ENCODE results near the gene TGFA. TPM values are rescaled to one million over a fixed set of nuclear protein-coding genes. Genes with fewer than 3 reads are reported as not detected.

The TGFA gene
- total RNA-seq, 1 donor from 2014 or later = 0.93 TPM

GRCh38 chr2:70525032-70525431 lies 28.6 kb downstream of the TGFA start:
- no peak for DNase-seq (ENCODE audit: extremely low read depth, low read depth, low spot score)

GRCh38 chr2:70523996-70524965 lies 29.3 kb downstream of the TGFA start:
- no peak for DNase-seq (ENCODE audit: extremely low read depth, low read depth, low spot score)

GRCh38 chr2:70523672-70523995 lies 30.0 kb downstream of the TGFA start:
- DNase-seq (ENCODE audit: extremely low read depth, low read depth, low spot score) = no peak

GRCh38 chr2:70522627-70523026 lies 31.0 kb downstream of the TGFA start:
- no peak for DNase-seq (ENCODE audit: extremely low read depth, low read depth, low spot score)

- DNase-seq (ENCODE audit: extremely low read depth, low read depth, low spot score) = no peak
Observed at GRCh38 chr2:70520825-70521224, 32.8 kb downstream of the TGFA start.

- DNase-seq (ENCODE audit: extremely low read depth, low read depth, low spot score) = no peak
Observed at GRCh38 chr2:70519453-70519852, 34.2 kb downstream of the TGFA start.

- DNase-seq (ENCODE audit: extremely low read depth, low read depth, low spot score) = no peak
Observed at GRCh38 chr2:70518557-70518956, 35.1 kb downstream of the TGFA start.

GRCh38 chr2:70517804-70518203 lies 35.8 kb downstream of the TGFA start:
- no peak for DNase-seq (ENCODE audit: extremely low read depth, low read depth, low spot score)

GRCh38 chr2:70516596-70516995 lies 37.0 kb downstream of the TGFA start:
- DNase-seq (ENCODE audit: extremely low read depth, low read depth, low spot score) = no peak

GRCh38 chr2:70515938-70516337 lies 37.7 kb downstream of the TGFA start:
- DNase-seq (ENCODE audit: extremely low read depth, low read depth, low spot score) = no peak

GRCh38 chr2:70514612-70515055 lies 39.0 kb downstream of the TGFA start:
- DNase-seq (ENCODE audit: extremely low read depth, low read depth, low spot score) = no peak

- DNase-seq (ENCODE audit: extremely low read depth, low read depth, low spot score) = no peak
Observed at GRCh38 chr2:70513738-70514137, 39.9 kb downstream of the TGFA start.

- no peak for DNase-seq (ENCODE audit: extremely low read depth, low read depth, low spot score)
Observed at GRCh38 chr2:70511971-70512729, 41.5 kb downstream of the TGFA start.

- DNase-seq (ENCODE audit: extremely low read depth, low read depth, low spot score) = no peak
Observed at GRCh38 chr2:70510313-70510712, 43.3 kb downstream of the TGFA start.

- no peak for DNase-seq (ENCODE audit: extremely low read depth, low read depth, low spot score)
Observed at GRCh38 chr2:70509565-70509964, 44.1 kb downstream of the TGFA start.

- DNase-seq (ENCODE audit: extremely low read depth, low read depth, low spot score) = no peak
Observed at GRCh38 chr2:70508711-70509462, 44.7 kb downstream of the TGFA start.

GRCh38 chr2:70505613-70506391 lies 47.8 kb downstream of the TGFA start:
- no peak for DNase-seq (ENCODE audit: extremely low read depth, low read depth, low spot score)

GRCh38 chr2:70504750-70505149 lies 48.9 kb downstream of the TGFA start:
- no peak for DNase-seq (ENCODE audit: extremely low read depth, low read depth, low spot score)

GRCh38 chr2:70503896-70504295 lies 49.7 kb downstream of the TGFA start:
- no peak for DNase-seq (ENCODE audit: extremely low read depth, low read depth, low spot score)

- DNase-seq (ENCODE audit: extremely low read depth, low read depth, low spot score) = no peak
Observed at GRCh38 chr2:70501728-70502127, 51.9 kb downstream of the TGFA start.
